SK-N-SH treated with all-trans-retinoic acid at 6 μM for 48 hours (cell line): ENCODE data around the gene NHLRC1.
A peak's percentile ranks its signal among the peaks of the same experiment; 100 is the strongest.
"Not testable (repeated sequence)": the region's sequence is repeated elsewhere in the genome, so short reads cannot be mapped to it uniquely, and the experiment has no call there.

Source experiments
- ATAC-seq: fragments of 200-7000 bp; cut with Tn5 transposase; 3 replicates; pipeline ENCODE4 v1.9.1; 2020; ENCODE audit warnings: mild to moderate bottlenecking, moderate library complexity
- ARNTL ChIP-seq: fragments of 450-650 bp; formaldehyde crosslinking; IDR thresholded peaks from 2 replicates; pipeline ENCODE4 v1.5.0; 2020; ENCODE audit warnings: low read depth, mild to moderate bottlenecking, moderate library complexity, borderline replicate concordance
- BACH2 ChIP-seq: fragments of 250-450 bp; sonication (Bioruptor Pico); IDR thresholded peaks from 2 replicates; pipeline ENCODE4 v1.9.0; 2021; ENCODE audit warnings: mild to moderate bottlenecking, borderline replicate concordance
- CSDC2 ChIP-seq: fragments of 250-450 bp; sonication (Bioruptor Pico); IDR thresholded peaks from 2 replicates; pipeline ENCODE4 v1.5.0; 2020; ENCODE audit warnings: mild to moderate bottlenecking, moderate library complexity
- GLIS3 ChIP-seq: fragments of 250-450 bp; sonication (Bioruptor Pico); IDR thresholded peaks from 2 replicates; pipeline ENCODE4 v1.5.0; 2020; ENCODE audit warnings: mild to moderate bottlenecking, moderate library complexity
- ISL1 ChIP-seq: fragments of 250-450 bp; sonication (Bioruptor Pico); IDR thresholded peaks from 2 replicates; pipeline ENCODE4 v2.1.2; 2022; ENCODE audit warnings: mild to moderate bottlenecking, moderate library complexity
- OSR1 ChIP-seq: fragments of 250-450 bp; sonication (Bioruptor Pico); IDR thresholded peaks from 2 replicates; pipeline ENCODE4 v1.8.0; 2022; ENCODE audit warnings: moderate library complexity, mild to moderate bottlenecking, inconsistent platforms
- PPARA ChIP-seq: fragments of 250-450 bp; sonication (Bioruptor Pico); IDR thresholded peaks from 2 replicates; pipeline ENCODE4 v1.5.0; 2020; ENCODE audit warnings: mild to moderate bottlenecking, borderline replicate concordance
- RARB ChIP-seq: fragments of 250-450 bp; sonication (Bioruptor Pico); IDR thresholded peaks from 2 replicates; pipeline ENCODE4 v1.8.0; 2021; ENCODE audit warnings: mild to moderate bottlenecking, moderate library complexity
- TCF4 ChIP-seq: fragments of 250-450 bp; sonication (Bioruptor Pico); IDR thresholded peaks from 2 replicates; pipeline ENCODE4 v1.8.0; 2021; ENCODE audit warnings: mild to moderate bottlenecking, moderate library complexity, borderline replicate concordance
- TOX ChIP-seq: fragments of 250-450 bp; sonication (Bioruptor Pico); IDR thresholded peaks from 2 replicates; pipeline ENCODE4 v1.8.0; 2021; ENCODE audit warnings: mild to moderate bottlenecking, moderate library complexity, borderline replicate concordance
- ZFP3 ChIP-seq: fragments of 250-450 bp; sonication (Bioruptor Pico); IDR thresholded peaks from 2 replicates; pipeline ENCODE4 v1.5.0; 2020; ENCODE audit warnings: mild to moderate bottlenecking, moderate library complexity
- ZNF565 ChIP-seq: fragments of 450-650 bp; formaldehyde crosslinking; conservative IDR thresholded peaks from 2 replicates; pipeline ENCODE4 v1.5.0; 2020; ENCODE audit warnings: low read depth, mild to moderate bottlenecking, moderate library complexity
- ZNF70 ChIP-seq: fragments of 450-650 bp; formaldehyde crosslinking; IDR thresholded peaks from 2 replicates; pipeline ENCODE4 v1.5.0; 2020; ENCODE audit warnings: mild to moderate bottlenecking, moderate library complexity
- ZNF8 ChIP-seq: fragments of 450-650 bp; formaldehyde crosslinking; IDR thresholded peaks from 2 replicates; pipeline ENCODE4 v1.5.0; 2020; ENCODE audit warnings: mild to moderate bottlenecking, moderate library complexity
- TF ChIP-seq, protein P1 (sequence below): fragments of 250-450 bp; sonication (Bioruptor Pico); IDR thresholded peaks from 2 replicates; pipeline ENCODE4 v1.5.1; 2020; ENCODE audit warnings: low read depth, mild to moderate bottlenecking, moderate library complexity
- TF ChIP-seq, protein P2 (sequence below): fragments of 250-450 bp; sonication (Bioruptor Pico); IDR thresholded peaks from 2 replicates; pipeline ENCODE4 v1.8.0; 2020; ENCODE audit warnings: mild to moderate bottlenecking, moderate library complexity, borderline replicate concordance

NHLRC1 gene

DNA sequence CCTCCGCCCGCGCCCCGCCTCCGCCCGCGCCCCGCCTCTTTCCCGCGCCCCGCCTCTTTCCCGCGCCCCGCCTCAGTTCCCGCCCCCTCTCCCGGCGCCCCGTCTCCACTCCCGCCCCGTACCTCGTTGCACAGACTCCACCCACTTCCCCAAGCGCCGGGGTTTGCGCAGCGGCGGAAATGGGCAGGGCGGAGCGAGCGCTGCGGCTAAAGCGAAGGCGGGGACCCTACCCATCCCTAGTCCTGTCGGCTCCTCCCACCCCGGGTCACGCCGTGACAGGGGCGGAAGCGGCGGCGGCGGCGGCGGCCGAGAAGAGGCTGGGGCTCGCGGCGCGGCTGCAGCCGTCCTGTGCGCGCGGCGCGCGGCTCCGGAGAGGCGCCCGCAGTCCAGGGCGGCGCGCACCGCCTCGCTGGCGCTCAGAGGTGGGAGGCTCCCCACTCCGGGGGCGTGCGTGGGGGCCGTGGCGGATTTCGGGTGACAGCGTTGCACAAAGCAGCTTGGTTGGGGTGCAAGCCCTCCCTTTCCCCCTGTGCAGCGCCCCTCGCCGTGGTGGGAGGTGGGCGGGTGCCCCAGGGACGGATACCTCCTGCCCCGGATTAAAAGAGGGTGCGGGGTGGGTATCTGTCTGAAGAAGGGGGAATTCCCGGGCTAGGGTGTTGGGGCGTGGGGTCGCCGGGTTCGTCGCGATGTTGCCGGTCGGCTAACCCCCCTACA lies 32.8 kb upstream of the NHLRC1 start, which contains the start of gene KDM1B:
Gene KDM1B (plus strand): TSS at position 273 of the 714 bp plus-strand sequence. CDS start 4,474 bp downstream, outside the sequence.
- TF ChIP-seq CSDC2 (CRISPR knock-in tag) (no peak), BACH2 (CRISPR knock-in tag) (no peak), OSR1 (CRISPR knock-in tag) (no peak), ZNF8 (CRISPR knock-in tag) (no peak), ZFP3 (no peak)
- TF ChIP-seq, all 23 proteins: peak for 0
- ATAC-seq = peak; percentile 93

DNA sequence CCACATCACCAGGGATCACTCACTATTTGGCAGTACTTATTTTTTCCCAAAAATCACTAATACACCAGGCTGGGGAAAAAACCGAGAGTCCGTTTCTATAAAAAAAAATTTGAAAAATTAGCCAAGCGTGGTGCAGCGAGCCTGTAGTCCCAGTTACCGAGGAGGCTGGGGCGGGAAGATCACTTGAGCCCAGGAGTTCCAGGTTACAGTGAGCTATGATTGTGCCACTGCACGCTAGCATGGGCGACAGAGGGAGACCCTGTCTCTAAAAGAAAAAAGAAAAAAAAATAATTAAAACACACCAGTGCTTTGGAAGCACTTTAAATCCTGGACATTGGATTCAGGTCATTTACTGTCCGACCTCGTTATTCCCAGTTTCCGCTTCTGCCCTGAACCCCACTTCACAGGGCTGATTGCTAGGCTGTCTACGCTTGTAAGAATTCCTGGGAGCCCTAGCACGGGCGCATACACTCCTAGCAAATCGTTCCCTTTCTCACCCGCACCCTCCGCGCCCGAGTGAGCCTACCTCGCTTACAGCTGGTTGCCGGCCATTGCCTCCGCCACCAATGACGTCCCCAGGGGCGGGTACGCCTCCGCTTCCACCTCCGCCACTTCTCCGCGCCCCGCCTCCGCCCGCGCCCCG lies 32.2 kb upstream of the NHLRC1 start, which contains the start of gene TPMT:
Gene TPMT (minus strand): TSS at position 571 of the 643 bp plus-strand sequence. CDS start 5,950 bp downstream, outside the sequence.
- no peak for TF ChIP-seq OSR1 (CRISPR knock-in tag)
- TF ChIP-seq, protein P1, sequence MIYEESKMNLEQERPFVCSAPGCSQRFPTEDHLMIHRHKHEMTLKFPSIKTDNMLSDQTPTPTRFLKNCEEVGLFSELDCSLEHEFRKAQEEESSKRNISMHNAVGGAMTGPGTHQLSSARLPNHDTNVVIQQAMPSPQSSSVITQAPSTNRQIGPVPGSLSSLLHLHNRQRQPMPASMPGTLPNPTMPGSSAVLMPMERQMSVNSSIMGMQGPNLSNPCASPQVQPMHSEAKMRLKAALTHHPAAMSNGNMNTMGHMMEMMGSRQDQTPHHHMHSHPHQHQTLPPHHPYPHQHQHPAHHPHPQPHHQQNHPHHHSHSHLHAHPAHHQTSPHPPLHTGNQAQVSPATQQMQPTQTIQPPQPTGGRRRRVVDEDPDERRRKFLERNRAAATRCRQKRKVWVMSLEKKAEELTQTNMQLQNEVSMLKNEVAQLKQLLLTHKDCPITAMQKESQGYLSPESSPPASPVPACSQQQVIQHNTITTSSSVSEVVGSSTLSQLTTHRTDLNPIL (CRISPR knock-in tag) = no peak
- TF ChIP-seq TOX = no peak
- TF ChIP-seq CSDC2 (CRISPR knock-in tag) = no peak
- no peak for TF ChIP-seq ZNF565 (CRISPR knock-in tag)
- TF ChIP-seq ARNTL (CRISPR knock-in tag) = no peak
- no peak for TF ChIP-seq BACH2 (CRISPR knock-in tag)
- TF ChIP-seq, protein P2, sequence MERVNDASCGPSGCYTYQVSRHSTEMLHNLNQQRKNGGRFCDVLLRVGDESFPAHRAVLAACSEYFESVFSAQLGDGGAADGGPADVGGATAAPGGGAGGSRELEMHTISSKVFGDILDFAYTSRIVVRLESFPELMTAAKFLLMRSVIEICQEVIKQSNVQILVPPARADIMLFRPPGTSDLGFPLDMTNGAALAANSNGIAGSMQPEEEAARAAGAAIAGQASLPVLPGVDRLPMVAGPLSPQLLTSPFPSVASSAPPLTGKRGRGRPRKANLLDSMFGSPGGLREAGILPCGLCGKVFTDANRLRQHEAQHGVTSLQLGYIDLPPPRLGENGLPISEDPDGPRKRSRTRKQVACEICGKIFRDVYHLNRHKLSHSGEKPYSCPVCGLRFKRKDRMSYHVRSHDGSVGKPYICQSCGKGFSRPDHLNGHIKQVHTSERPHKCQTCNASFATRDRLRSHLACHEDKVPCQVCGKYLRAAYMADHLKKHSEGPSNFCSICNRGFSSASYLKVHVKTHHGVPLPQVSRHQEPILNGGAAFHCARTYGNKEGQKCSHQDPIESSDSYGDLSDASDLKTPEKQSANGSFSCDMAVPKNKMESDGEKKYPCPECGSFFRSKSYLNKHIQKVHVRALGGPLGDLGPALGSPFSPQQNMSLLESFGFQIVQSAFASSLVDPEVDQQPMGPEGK = no peak
- no peak for TF ChIP-seq ISL1
- ATAC-seq = peak; percentile 82

DNA sequence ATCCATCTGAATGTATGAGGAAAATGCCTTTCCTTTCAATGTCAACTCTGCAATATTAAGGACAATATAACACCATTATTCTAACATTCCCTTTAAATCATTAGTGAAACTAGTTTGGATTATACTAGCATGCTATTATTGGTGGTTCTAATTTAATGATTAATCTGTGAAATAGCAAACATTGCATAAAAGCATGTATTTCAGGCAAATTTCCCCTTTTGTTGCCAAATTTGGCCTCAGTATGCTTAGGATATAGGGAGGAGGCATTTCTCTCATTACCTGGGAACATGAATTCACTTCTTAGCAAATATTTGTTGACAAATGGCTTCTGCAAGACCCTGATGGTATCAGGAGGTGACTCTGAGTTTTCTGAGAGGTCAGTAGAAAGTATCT lies 30.8 kb upstream of the NHLRC1 start:
- ATAC-seq = no peak
- no peak for TF ChIP-seq TCF4 (CRISPR knock-in tag)
- TF ChIP-seq, protein P2 = no peak
- no peak for TF ChIP-seq PPARA (CRISPR knock-in tag)
- TF ChIP-seq RARB (CRISPR knock-in tag) = no peak
- TF ChIP-seq OSR1 (CRISPR knock-in tag) = no peak
- TF ChIP-seq, protein P1 (CRISPR knock-in tag) = no peak
- no peak for TF ChIP-seq ARNTL (CRISPR knock-in tag)
- TF ChIP-seq CSDC2 (CRISPR knock-in tag) = no peak
- no peak for TF ChIP-seq TOX
- no peak for TF ChIP-seq GLIS3 (CRISPR knock-in tag)
- TF ChIP-seq ZNF565 (CRISPR knock-in tag) = no peak

- no peak for ATAC-seq
- no peak for TF ChIP-seq ZNF8 (CRISPR knock-in tag)
- TF ChIP-seq BACH2 (CRISPR knock-in tag) = no peak
- TF ChIP-seq TCF4 (CRISPR knock-in tag) = no peak
- TF ChIP-seq ZNF70 (CRISPR knock-in tag) = no peak
- no peak for TF ChIP-seq ZFP3
These were observed 29.3 kb upstream of the NHLRC1 start for GRCh38 chr6:18151801-18152200.

GRCh38 chr6:18151391-18151790 lies 28.9 kb upstream of the NHLRC1 start:
- ATAC-seq = not testable (repeated sequence)
